ENCODE data around the gene FAM204A. TPM values are rescaled to one million over a fixed set of nuclear protein-coding genes. Genes with fewer than 3 reads are reported as not detected.

The FAM204A gene
- total and polyA plus RNA-seq, 2 of the 13 experiments (the other 11 are each of a cell fraction or from before 2014, with no cell fraction given) = 9.2 to 61.0 TPM

- TF ChIP-seq ZFP41 (CRISPR knock-in tag; IDR thresholded peaks at IDR 0.05; ENCODE audit: borderline replicate concordance) = no peak
Observed at GRCh38 chr10:118307859-118308258, 34.3 kb downstream of the FAM204A start (continued).

DNA sequence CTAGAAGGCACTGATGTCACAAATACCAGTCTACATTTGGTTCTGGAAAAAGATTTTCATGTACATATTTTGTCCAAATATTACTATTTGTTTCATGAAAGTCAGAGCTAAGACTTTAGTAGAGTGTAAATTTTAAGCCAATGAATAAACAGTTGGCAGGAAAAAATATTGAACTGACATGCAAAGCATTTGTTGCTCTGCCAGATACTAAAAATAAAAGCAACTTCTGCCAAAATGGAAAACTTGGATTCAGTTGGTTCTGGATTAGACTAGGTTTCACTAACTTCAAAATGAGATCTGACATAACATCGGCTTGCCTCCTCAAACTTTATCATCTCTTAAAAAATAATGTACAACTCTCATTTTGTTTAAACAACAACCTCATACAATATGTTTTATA, 34.9 kb downstream of the FAM204A start:
- intact Hi-C loops (cut with micrococcal nuclease; ENCODE audit: unreplicated experiment) (no loop called here), in situ Hi-C loops (cut with HindIII; ENCODE audit: extremely low pct_ligation_motif_present, low pct_unique_long_range_greater_than_20kb) (no loop called here)
- H3K4me1 ChIP-seq (ENCODE audit: insufficient read depth, low read length) = no peaks in the 10 kb centered on the region
- peaks cover 5 to 26% of the 10 kb centered on the region in 2 experiments; a peak in 4 of 5 replicates for H3K36me3 ChIP-seq (replicated peaks in 1 of 2; ENCODE audit: control insufficient read depth in 1 of 2, insufficient read depth in 2 of 2, low read length in 2 of 2)
- H3K79me2 ChIP-seq (ENCODE audit: insufficient read depth, low read length) = no peaks in the 10 kb centered on the region
- H3K27ac ChIP-seq (ENCODE audit: extremely low read length, insufficient read depth, low read length) = no peak overlapping the region
- POLR2A ChIA-PET = no interaction called here
- no peaks in the 10 kb centered on the region for H3K27me3 ChIP-seq (ENCODE audit: control insufficient read depth in 1 of 2, insufficient read depth in 2 of 2, low read length in 2 of 2)
- H3K4me3 ChIP-seq (replicated peaks in 1 of 3; ENCODE audit: insufficient read depth in 1 of 3, low read depth in 2 of 3, low read length in 3 of 3) = no peak overlapping the region
- no peak overlapping the region for H3K4me2 ChIP-seq (ENCODE audit: low read depth, low read length)
- DNase-seq (ENCODE audit: low spot score) (no peak), ATAC-seq (no peak), FAIRE-seq (no peak)
- no peak overlapping the region for H3K9ac ChIP-seq (ENCODE audit: insufficient read depth, low read depth, low read length)
- no peaks in the 10 kb centered on the region for H3K9me3 ChIP-seq (ENCODE audit: low read length)
- WGBS (ENCODE audit: low lambda C conversion rate) = 95% methylated on average over 1 of the region's 1 CpG
- TF ChIP-seq ZFP1 (CRISPR knock-in tag; IDR thresholded peaks at IDR 0.05) (no peak), ZNF20 (CRISPR knock-in tag; IDR thresholded peaks at IDR 0.05) (no peak)
- TF ChIP-seq, protein P1, sequence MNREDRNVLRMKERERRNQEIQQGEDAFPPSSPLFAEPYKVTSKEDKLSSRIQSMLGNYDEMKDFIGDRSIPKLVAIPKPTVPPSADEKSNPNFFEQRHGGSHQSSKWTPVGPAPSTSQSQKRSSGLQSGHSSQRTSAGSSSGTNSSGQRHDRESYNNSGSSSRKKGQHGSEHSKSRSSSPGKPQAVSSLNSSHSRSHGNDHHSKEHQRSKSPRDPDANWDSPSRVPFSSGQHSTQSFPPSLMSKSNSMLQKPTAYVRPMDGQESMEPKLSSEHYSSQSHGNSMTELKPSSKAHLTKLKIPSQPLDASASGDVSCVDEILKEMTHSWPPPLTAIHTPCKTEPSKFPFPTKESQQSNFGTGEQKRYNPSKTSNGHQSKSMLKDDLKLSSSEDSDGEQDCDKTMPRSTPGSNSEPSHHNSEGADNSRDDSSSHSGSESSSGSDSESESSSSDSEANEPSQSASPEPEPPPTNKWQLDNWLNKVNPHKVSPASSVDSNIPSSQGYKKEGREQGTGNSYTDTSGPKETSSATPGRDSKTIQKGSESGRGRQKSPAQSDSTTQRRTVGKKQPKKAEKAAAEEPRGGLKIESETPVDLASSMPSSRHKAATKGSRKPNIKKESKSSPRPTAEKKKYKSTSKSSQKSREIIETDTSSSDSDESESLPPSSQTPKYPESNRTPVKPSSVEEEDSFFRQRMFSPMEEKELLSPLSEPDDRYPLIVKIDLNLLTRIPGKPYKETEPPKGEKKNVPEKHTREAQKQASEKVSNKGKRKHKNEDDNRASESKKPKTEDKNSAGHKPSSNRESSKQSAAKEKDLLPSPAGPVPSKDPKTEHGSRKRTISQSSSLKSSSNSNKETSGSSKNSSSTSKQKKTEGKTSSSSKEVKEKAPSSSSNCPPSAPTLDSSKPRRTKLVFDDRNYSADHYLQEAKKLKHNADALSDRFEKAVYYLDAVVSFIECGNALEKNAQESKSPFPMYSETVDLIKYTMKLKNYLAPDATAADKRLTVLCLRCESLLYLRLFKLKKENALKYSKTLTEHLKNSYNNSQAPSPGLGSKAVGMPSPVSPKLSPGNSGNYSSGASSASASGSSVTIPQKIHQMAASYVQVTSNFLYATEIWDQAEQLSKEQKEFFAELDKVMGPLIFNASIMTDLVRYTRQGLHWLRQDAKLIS (CRISPR knock-in tag; IDR thresholded peaks at IDR 0.05) = no peak
- TF ChIP-seq, protein P2, sequence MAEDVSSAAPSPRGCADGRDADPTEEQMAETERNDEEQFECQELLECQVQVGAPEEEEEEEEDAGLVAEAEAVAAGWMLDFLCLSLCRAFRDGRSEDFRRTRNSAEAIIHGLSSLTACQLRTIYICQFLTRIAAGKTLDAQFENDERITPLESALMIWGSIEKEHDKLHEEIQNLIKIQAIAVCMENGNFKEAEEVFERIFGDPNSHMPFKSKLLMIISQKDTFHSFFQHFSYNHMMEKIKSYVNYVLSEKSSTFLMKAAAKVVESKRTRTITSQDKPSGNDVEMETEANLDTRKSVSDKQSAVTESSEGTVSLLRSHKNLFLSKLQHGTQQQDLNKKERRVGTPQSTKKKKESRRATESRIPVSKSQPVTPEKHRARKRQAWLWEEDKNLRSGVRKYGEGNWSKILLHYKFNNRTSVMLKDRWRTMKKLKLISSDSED (CRISPR knock-in tag; IDR thresholded peaks at IDR 0.05) = no peak
- CTCF ChIA-PET (ENCODE audit: low intra/inter-chr PET ratio, low total read pairs) = no interaction called here
- no peak overlapping the region for H2AFZ ChIP-seq (ENCODE audit: low read length)
- BruUV-seq (replicated peaks) = no TSS peak
- H4K20me1 ChIP-seq (ENCODE audit: insufficient read depth, low read length) = no peaks in the 10 kb centered on the region
